HG03095 (cell line): ENCODE measurements around the gene DOCK9.
"Not testable (repeated sequence)": the region's sequence is repeated elsewhere in the genome, so short reads cannot be mapped to it uniquely, and the experiment has no call there.

Experiments used
- ATAC-seq: cut with Tn5 transposase; IDR thresholded peaks from one replicate; pipeline ENCODE4 v1.9.1; 2021; ENCODE audit warnings: moderate library complexity; ENCODE audit not compliant: unreplicated experiment

Gene DOCK9

GRCh38 chr13:98754468-98754867 lies 223.4 kb downstream of the DOCK9 start:
- ATAC-seq, result not testable (repeated sequence)

- ATAC-seq, result no peak
Observed at GRCh38 chr13:98752467-98753290, 225.2 kb downstream of the DOCK9 start, which contains the start of gene SLC15A1. Gene SLC15A1, minus strand, starts transcription at chr13:98752672. Its CDS starts 74 bp downstream, at chr13:98752598.

GRCh38 chr13:98751861-98752466 lies 225.9 kb downstream of the DOCK9 start:
- ATAC-seq, result no peak

- no peak for ATAC-seq
Observed at GRCh38 chr13:98751367-98751782, 226.5 kb downstream of the DOCK9 start.

- no peak for ATAC-seq
Observed at GRCh38 chr13:98749501-98749900, 228.4 kb downstream of the DOCK9 start.

- ATAC-seq, result no peak
Observed at GRCh38 chr13:98746968-98747367, 230.9 kb downstream of the DOCK9 start.
